K562 (cell line): Measurements from ENCODE around the gene H2AZ2. TPM values are rescaled to one million over a fixed set of nuclear protein-coding genes. Genes with fewer than 3 reads are reported as not detected.
A peak's percentile ranks its signal among the peaks of the same experiment; 100 is the strongest.

ENCODE experiments used
- BACH1 ChIP-seq: fragments of 200-800 bp; sonication (Bioruptor generic); IDR thresholded peaks from 2 replicates; pipeline ENCODE4 v1.6.1; 2016; ENCODE audit warnings: missing genetic modification characterization, missing compliant biosample characterization
- CEBPG ChIP-seq, 3 experiments: fragments of 200-800 bp in 1 of 3; sonication (Bioruptor generic) in 1 of 3; sonication (generic) in 1 of 3; formaldehyde crosslinking in 1 of 3; IDR thresholded peaks in 2 of 3; conservative IDR thresholded peaks in 1 of 3; 2 replicates each; pipeline versions ENCODE4 v1.6.1 to v1.8.0; 2016 to 2022; ENCODE audit warnings: missing compliant biosample characterization in 2 of 3, missing genetic modification characterization in 2 of 3, mild to moderate bottlenecking in 1 of 3, missing genetic modification reagents in 1 of 3
- CLOCK ChIP-seq: fragments of 250-450 bp; sonication (Bioruptor Pico); IDR thresholded peaks from 2 replicates; pipeline ENCODE4 v1.4.0; 2020; ENCODE audit warnings: mild to moderate bottlenecking, moderate library complexity, borderline replicate concordance
- CXXC5 ChIP-seq: fragments of 250-450 bp; sonication (Bioruptor Pico); IDR thresholded peaks from 2 replicates; pipeline ENCODE4 v1.8.0; 2022; ENCODE audit warnings: inconsistent platforms, mild to moderate bottlenecking, moderate library complexity
- FOXO4 ChIP-seq: fragments of 450-650 bp; formaldehyde crosslinking; IDR thresholded peaks from 2 replicates; pipeline ENCODE4 v1.4.0; 2020; ENCODE audit warnings: mild to moderate bottlenecking, moderate library complexity
- HNRNPK ChIP-seq: fragments of 200-400 bp; formaldehyde crosslinking; IDR thresholded peaks from one replicate; pipeline ENCODE4 v1.6.1; 2018; ENCODE audit warnings: mild to moderate bottlenecking, low read depth, low read length; ENCODE audit not compliant: poor library complexity, severe bottlenecking
- PCBP2 ChIP-seq: fragments of 200-400 bp; formaldehyde crosslinking; IDR thresholded peaks from 2 replicates; pipeline ENCODE4 v1.6.1; 2018; ENCODE audit warnings: low read length, low read depth, mild to moderate bottlenecking, moderate library complexity; ENCODE audit not compliant: poor library complexity, severe bottlenecking
- PTRF ChIP-seq: fragments of 450-650 bp; IDR thresholded peaks from 2 replicates; pipeline ENCODE4 v1.6.1; 2016; ENCODE audit warnings: mild to moderate bottlenecking, missing genetic modification characterization, missing compliant biosample characterization
- RAD51 ChIP-seq: fragments of 450-650 bp; IDR thresholded peaks from 2 replicates; pipeline ENCODE4 v1.7.1; 2016; ENCODE audit warnings: low read depth, mild to moderate bottlenecking, borderline replicate concordance
- TOE1 ChIP-seq, 2 experiments: fragments of 450-650 bp in 1 of 2; sonication (generic) in 1 of 2; formaldehyde crosslinking in 1 of 2; IDR thresholded peaks; 2 replicates each; pipeline versions ENCODE4 v1.7.1 to v1.8.0; 2016 to 2022; ENCODE audit warnings: borderline replicate concordance in 2 of 2, mild to moderate bottlenecking in 2 of 2, antibody characterized with exemption in 1 of 2, inconsistent platforms in 1 of 2, low read depth in 1 of 2, missing genetic modification reagents in 1 of 2, moderate library complexity in 1 of 2
- ZNF184 ChIP-seq: sonication (generic); formaldehyde crosslinking; IDR thresholded peaks from 2 replicates; pipeline ENCODE4 v1.5.0; 2020; ENCODE audit warnings: missing genetic modification reagents
- ZNF609 ChIP-seq: sonication (generic); formaldehyde crosslinking; IDR thresholded peaks from 2 replicates; pipeline ENCODE4 v1.8.1; 2023; ENCODE audit warnings: missing genetic modification reagents, mild to moderate bottlenecking, borderline replicate concordance
- polyA plus RNA-seq, 8 experiments: library from polyadenylated mRNA; depleted of rRNA in 4 of 8; stranded (reverse) in 5 of 8; unstranded in 3 of 8; fragments of >200 nt; fragmentation: Nextera tagmentation in 2 of 8; fragmentation: Illumina TruSeq in 1 of 8; extraction: Ambion mirVana in 2 of 8; extraction: Trizol in 1 of 8; gene quantifications; 2 replicates each; pipeline versions ENCODE4 v1.2.1 to v1.2.3, GENCODE V29; 2011 to 2014; ENCODE audit warnings: inconsistent platforms in 1 of 8, missing spikeins in 1 of 8
- total RNA-seq, 7 experiments: library from RNA; depleted of rRNA in 6 of 7; stranded (reverse); fragments of >200 nt in 6 of 7; fragmentation: Illumina TruSeq in 2 of 7; extraction: Trizol in 2 of 7; gene quantifications; 2 replicates each; pipeline versions ENCODE4 v1.2.1 to v1.2.3, GENCODE V29; 2011 to 2021; ENCODE audit warnings: low replicate concordance in 1 of 7

H2AZ2 gene
- total and polyA plus RNA-seq, 9 of the 15 experiments (the other 6 are each of a cell fraction or from before 2014, with no cell fraction given), result 105 to 382 (median 286) TPM

- TF ChIP-seq FOXO4 (CRISPR knock-in tag) (peak; percentile 56; the same call in 1 of the 2 replicates), CLOCK (no peak), ZNF609 (CRISPR knock-in tag) (no peak), BACH1 (tag) (no peak), RAD51 (no peak; the same call in 1 of the 2 replicates), PCBP2 (peak; percentile 97), PTRF (tag) (no peak), CEBPG (CRISPR knock-in tag; IDR thresholded peaks at IDR 0.05) (peak; percentile 60; the same call in 1 of the 2 replicates), CEBPG (tag; conservative IDR thresholded peaks at IDR 0.05 in 1 of 2, IDR thresholded peaks at IDR 0.05 in 1 of 2) (no peak), TOE1 (IDR thresholded peaks at IDR 0.05; ENCODE audit: borderline replicate concordance) (no peak), TOE1 (CRISPR knock-in tag; IDR thresholded peaks at IDR 0.05; ENCODE audit: borderline replicate concordance, low read depth) (peak; percentile 91; the same call in 1 of the 2 replicates), HNRNPK (no peak), CXXC5 (CRISPR knock-in tag) (peak; percentile 96), ZNF184 (CRISPR knock-in tag) (no peak)
Observed at GRCh38 chr7:44796504-44797328, 51.2 kb downstream of the H2AZ2 start, which contains the start of gene PPIA (continued).
